Endodermal cell (in vitro differentiated cells): ENCODE measurements around the gene ZNF727. TPM values are rescaled to one million over a fixed set of nuclear protein-coding genes. Genes with fewer than 3 reads are reported as not detected.
"Not testable (repeated sequence)": the region's sequence is repeated elsewhere in the genome, so short reads cannot be mapped to it uniquely, and the experiment has no call there.

Experiments used
- DNase-seq: peaks from one replicate; pipeline ENCODE4 v3.0.0-alpha.2; 2017
- H3K27ac ChIP-seq: 2 replicates; pipeline ENCODE4 v1.5.1; 2013; ENCODE audit warnings: mild to moderate bottlenecking, low read depth, low read length, moderate library complexity
- H3K27me3 ChIP-seq: 2 replicates; pipeline ENCODE4 v1.6.1; 2013; ENCODE audit warnings: mild to moderate bottlenecking, low read length, moderate library complexity; ENCODE audit not compliant: insufficient read depth, control insufficient read depth, poor library complexity, severe bottlenecking
- H3K36me3 ChIP-seq: 2 replicates; pipeline ENCODE4 v1.7.0; 2013; ENCODE audit warnings: mild to moderate bottlenecking, low read length, moderate library complexity; ENCODE audit not compliant: control insufficient read depth, insufficient read depth
- H3K4me1 ChIP-seq: one replicate; pipeline ENCODE4 v1.7.0; 2013; ENCODE audit warnings: low read length; ENCODE audit not compliant: control insufficient read depth, insufficient read depth
- H3K4me3 ChIP-seq: 2 replicates; pipeline ENCODE4 v1.5.1; 2013; ENCODE audit warnings: mild to moderate bottlenecking, low read length, moderate library complexity
- H3K9ac ChIP-seq: 2 replicates; pipeline ENCODE4 v1.6.1; 2013; ENCODE audit warnings: mild to moderate bottlenecking, low read length, moderate library complexity; ENCODE audit not compliant: poor library complexity, severe bottlenecking; ENCODE audit errors: extremely low read depth
- H3K9me3 ChIP-seq: 2 replicates; pipeline ENCODE4 v1.6.1; 2013; ENCODE audit warnings: mild to moderate bottlenecking, low read length, moderate library complexity; ENCODE audit not compliant: control insufficient read depth
- H3K27ac Mint-ChIP-seq: 2 replicates; pipeline ENCODE4 v1.8.0; 2020; ENCODE audit warnings: mixed read lengths
- H3K27me3 Mint-ChIP-seq: 2 replicates; pipeline ENCODE4 v1.8.0; 2021; ENCODE audit warnings: mild to moderate bottlenecking, mixed read lengths; ENCODE audit not compliant: insufficient read depth
- H3K36me3 Mint-ChIP-seq: 2 replicates; pipeline ENCODE4 v1.8.0; 2020; ENCODE audit warnings: low read depth, mixed read lengths
- H3K4me1 Mint-ChIP-seq: 2 replicates; pipeline ENCODE4 v1.8.0; 2020; ENCODE audit warnings: mixed read lengths
- H3K4me3 Mint-ChIP-seq: 2 replicates; pipeline ENCODE4 v1.8.0; 2020; ENCODE audit warnings: mild to moderate bottlenecking, moderate library complexity, mixed read lengths
- H3K9me3 Mint-ChIP-seq: 2 replicates; pipeline ENCODE4 v1.8.0; 2020; ENCODE audit warnings: mild to moderate bottlenecking, mixed read lengths
- WGBS, 2 experiments: methylation state at CpG; one replicate each; pipeline versions ENCODE4 v1.1.5 to v1.1.7; 2013; ENCODE audit warnings: missing lambda C conversion rate in 2 of 2, mixed read lengths in 1 of 2; ENCODE audit not compliant: insufficient coverage in 1 of 2, insufficient read length in 1 of 2; 5-methylcytosine and 5-hydroxymethylcytosine counted together
- long read RNA-seq, 4 experiments: library from polyadenylated mRNA in 2 of 4; library from RNA in 1 of 4; library from capped mRNA in 1 of 4; stranded (forward) in 3 of 4; unstranded in 1 of 4; transcript quantifications; one replicate each; pipeline ENCODE4 v2.0.0, GENCODE V29; 2020 to 2021; ENCODE audit warnings: inconsistent platforms in 1 of 4
- polyA plus RNA-seq, 2 experiments: library from polyadenylated mRNA; stranded (reverse); fragments of 50-300 nt; gene quantifications; one replicate each; pipeline ENCODE4 v1.2.3, GENCODE V29; 2013
- total RNA-seq, 2 donors: library from RNA; stranded (reverse); fragmentation: NEBNext Ultra II Directional in 1 of 2; extraction: Animal tissue kit (Norgen Biotek cat#: 25700) in 1 of 2; gene quantifications; 2 replicates in 1 of 2; 3 replicates in 1 of 2; pipeline ENCODE4 v1.2.1, GENCODE V29; 2021
- TF ChIP-seq, protein P1 (sequence below): fragments of 200-600 bp; sonication (generic); conservative IDR thresholded peaks from 2 replicates; pipeline ENCODE4 v1.5.0; 2021; ENCODE audit warnings: antibody characterized with exemption, mild to moderate bottlenecking

The ZNF727 gene
- total RNA-seq = not detected
- polyA plus RNA-seq (2013, experiment 1 of 2) = not detected
- polyA plus RNA-seq (2013, experiment 2 of 2) = not detected
- long read RNA-seq, experiment 1 = 0 reads
- long read RNA-seq, experiment 2 = 0 reads
- long read RNA-seq, experiment 3 = 0 reads
- long read RNA-seq, experiment 4 = 0 reads

DNA sequence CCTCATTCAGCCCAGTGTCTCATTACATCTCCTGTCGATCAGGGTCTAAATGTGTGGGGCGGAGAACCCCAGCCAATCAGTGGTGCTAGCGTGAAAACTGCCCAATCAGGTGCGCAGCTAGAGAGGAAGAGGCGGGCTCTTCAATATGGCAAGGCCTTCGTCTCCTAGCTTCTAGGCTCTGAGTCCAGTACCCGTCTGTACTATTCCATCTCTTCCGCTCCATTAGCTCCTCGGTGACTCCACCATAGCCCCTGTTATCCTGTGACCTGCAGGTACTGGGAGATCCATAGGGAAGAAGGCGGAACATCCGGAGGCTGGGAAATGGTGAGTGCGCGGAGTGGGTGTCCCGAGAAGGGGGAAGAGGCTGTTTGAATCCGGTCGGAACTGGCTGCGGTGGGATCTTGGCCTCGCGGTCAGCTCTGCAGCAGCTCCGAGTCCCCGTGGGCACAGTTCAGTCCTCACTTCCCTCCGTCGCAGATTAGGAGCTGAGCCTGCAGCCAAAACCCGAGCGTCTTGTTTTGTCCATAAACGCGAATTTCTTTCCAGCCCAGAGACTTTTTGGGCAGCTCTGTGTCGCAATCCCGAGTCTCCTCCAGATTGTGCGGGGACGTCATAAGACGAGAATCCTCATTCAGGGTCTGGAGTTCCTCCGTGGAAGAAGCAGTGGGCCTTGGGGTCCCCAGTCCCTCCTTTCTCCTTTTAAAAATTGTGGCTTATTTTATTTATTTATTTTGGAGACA, at the start of gene ZNF727:
TSS of gene ZNF727 (plus strand) at position 134 of the 740 bp plus-strand sequence. CDS start at position 322, 188 bp downstream.
- DNase-seq = no peak
- Histone ChIP-seq H3K27me3 (no peaks in the 10 kb centered on the region), H3K9me3 (peaks cover 65% of the 10 kb centered on the region), H3K9ac (no peak within 1 kb of the TSS), H3K4me1 (no peaks in the 10 kb centered on the region), H3K4me3 (no peak within 1 kb of the TSS), H3K27ac (no peak within 1 kb of the TSS), H3K36me3 (no peaks in the 10 kb centered on the region)
- no peak within 1 kb of the TSS for H3K27ac Mint-ChIP-seq
- 86 to 88% methylated on average over 25 to 33 of the region's 33 CpGs for WGBS, 2 experiments
- H3K27me3 Mint-ChIP-seq = no peaks in the 10 kb centered on the region
- peaks cover 3% of the 10 kb centered on the region for H3K36me3 Mint-ChIP-seq
- no peaks in the 10 kb centered on the region for H3K4me1 Mint-ChIP-seq
- H3K9me3 Mint-ChIP-seq = peaks cover 83% of the 10 kb centered on the region
- no peak within 1 kb of the TSS for H3K4me3 Mint-ChIP-seq
- TF ChIP-seq, protein P1, sequence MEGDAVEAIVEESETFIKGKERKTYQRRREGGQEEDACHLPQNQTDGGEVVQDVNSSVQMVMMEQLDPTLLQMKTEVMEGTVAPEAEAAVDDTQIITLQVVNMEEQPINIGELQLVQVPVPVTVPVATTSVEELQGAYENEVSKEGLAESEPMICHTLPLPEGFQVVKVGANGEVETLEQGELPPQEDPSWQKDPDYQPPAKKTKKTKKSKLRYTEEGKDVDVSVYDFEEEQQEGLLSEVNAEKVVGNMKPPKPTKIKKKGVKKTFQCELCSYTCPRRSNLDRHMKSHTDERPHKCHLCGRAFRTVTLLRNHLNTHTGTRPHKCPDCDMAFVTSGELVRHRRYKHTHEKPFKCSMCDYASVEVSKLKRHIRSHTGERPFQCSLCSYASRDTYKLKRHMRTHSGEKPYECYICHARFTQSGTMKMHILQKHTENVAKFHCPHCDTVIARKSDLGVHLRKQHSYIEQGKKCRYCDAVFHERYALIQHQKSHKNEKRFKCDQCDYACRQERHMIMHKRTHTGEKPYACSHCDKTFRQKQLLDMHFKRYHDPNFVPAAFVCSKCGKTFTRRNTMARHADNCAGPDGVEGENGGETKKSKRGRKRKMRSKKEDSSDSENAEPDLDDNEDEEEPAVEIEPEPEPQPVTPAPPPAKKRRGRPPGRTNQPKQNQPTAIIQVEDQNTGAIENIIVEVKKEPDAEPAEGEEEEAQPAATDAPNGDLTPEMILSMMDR = no peak

DNA sequence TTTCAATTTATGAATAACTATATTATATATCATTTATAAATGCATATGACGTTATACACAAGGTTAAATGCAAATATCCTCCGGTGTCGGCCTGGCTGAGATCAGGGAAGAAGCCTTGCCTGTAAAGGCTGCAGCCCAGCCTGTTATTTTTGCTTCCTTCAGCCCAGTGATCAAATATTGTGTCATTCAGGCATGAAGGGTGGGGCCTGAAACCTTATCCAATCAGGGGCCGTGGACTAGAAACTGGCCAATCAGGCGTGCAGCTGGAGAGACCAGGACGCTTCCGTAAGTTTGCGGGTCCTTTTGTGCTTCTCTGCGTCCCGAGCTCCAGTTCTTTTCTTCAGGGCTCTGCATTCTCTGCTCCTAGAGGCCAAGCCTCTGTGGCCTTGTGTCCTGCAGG, 46.7 kb upstream of the ZNF727 start, which contains the start of gene ZNF722:
TSS of gene ZNF722 (plus strand) at position 301 of the 400 bp plus-strand sequence. CDS start 113 bp downstream, outside the sequence.
- Mint-ChIP-seq H3K4me3 (no peak within 1 kb of the TSS), H3K9me3 (peaks cover 88% of the 10 kb centered on the region)

DNA sequence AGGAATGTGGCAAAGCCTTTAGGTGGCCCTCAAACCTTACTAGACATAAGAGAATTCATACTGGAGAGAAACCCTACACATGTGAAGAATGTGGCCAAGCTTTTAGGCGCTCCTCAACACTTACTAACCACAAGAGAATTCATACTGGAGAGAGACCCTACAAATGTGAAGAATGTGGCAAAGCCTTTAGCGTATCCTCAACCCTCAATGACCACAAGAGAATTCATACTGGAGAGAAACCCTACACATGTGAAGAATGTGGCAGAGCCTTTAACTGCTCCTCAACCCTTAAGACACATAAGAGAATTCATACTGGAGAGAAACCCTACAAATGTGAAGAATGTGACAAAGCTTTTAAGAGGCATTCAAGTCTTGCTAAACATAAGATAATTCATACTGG, 29.7 kb upstream of the ZNF727 start:
- H3K4me1 ChIP-seq, H3K4me3 ChIP-seq, H3K27me3 ChIP-seq, H3K36me3 Mint-ChIP-seq, H3K27ac ChIP-seq, H3K4me3 Mint-ChIP-seq, H3K4me1 Mint-ChIP-seq, H3K27me3 Mint-ChIP-seq, H3K36me3 ChIP-seq, H3K9ac ChIP-seq, H3K27ac Mint-ChIP-seq, DNase-seq: not testable (repeated sequence)
- 67 to 77% methylated on average over 1 to 2 of the region's 2 CpGs for WGBS, 2 experiments
- peaks cover 80% of the 10 kb centered on the region for H3K9me3 Mint-ChIP-seq
- peaks cover 68% of the 10 kb centered on the region for H3K9me3 ChIP-seq

More for the DNA sequence above, 46.7 kb upstream of the ZNF727 start, which contains the start of gene ZNF722:
- H3K4me1 ChIP-seq = no peaks in the 10 kb centered on the region
- no peak for DNase-seq
- peaks cover 51% of the 10 kb centered on the region for H3K9me3 ChIP-seq
- no peak within 1 kb of the TSS for H3K27ac Mint-ChIP-seq
- WGBS, 2 experiments = 90% methylated on average over 7 to 10 of the region's 10 CpGs
- H3K27ac ChIP-seq = no peak within 1 kb of the TSS
- TF ChIP-seq, protein P1 = no peak
- H3K9ac ChIP-seq = no peak within 1 kb of the TSS
- H3K36me3 Mint-ChIP-seq = no peaks in the 10 kb centered on the region
- H3K4me1 Mint-ChIP-seq = no peaks in the 10 kb centered on the region
- H3K36me3 ChIP-seq = no peaks in the 10 kb centered on the region
- no peak within 1 kb of the TSS for H3K4me3 ChIP-seq
- H3K27me3 Mint-ChIP-seq = no peaks in the 10 kb centered on the region
- H3K27me3 ChIP-seq = no peaks in the 10 kb centered on the region
